Measurements from ENCODE around the gene HPCAL1. TPM values are rescaled to one million over a fixed set of nuclear protein-coding genes. Genes with fewer than 3 reads are reported as not detected.

Gene HPCAL1
- total and polyA plus RNA-seq, 2 donors (not counting 3 experiments of a cell fraction or from before 2014, with no cell fraction given): 56.5 to 77.4 TPM

- CTCF ChIA-PET: interaction anchor here (0.7 to 10.5 kb wide), 9 partner anchors 15 to 361 kb away, joined by 3 to 565 read pairs (median 5); no protein-coding TSS in a partner anchor
- DNase-seq (ENCODE audit: low read depth, low spot score) (peak; percentile 17), FAIRE-seq (no peak)
- no peaks in the 10 kb centered on the region for H3K9me3 ChIP-seq (replicated peaks; ENCODE audit: control insufficient read depth, insufficient read depth, low read length)
- H3K36me3 ChIP-seq (ENCODE audit: control insufficient read depth in 2 of 2, extremely low read depth in 1 of 2, insufficient read depth in 2 of 2, low read length in 2 of 2): no peaks in the 10 kb centered on the region
- no peaks in the 10 kb centered on the region for H3K79me2 ChIP-seq (ENCODE audit: control insufficient read depth, insufficient read depth, low read length)
- H3K9ac ChIP-seq (replicated peaks; ENCODE audit: extremely low read depth, insufficient read depth, low read length): no peak overlapping the region
- no peaks in the 10 kb centered on the region for H4K20me1 ChIP-seq (replicated peaks; ENCODE audit: control insufficient read depth, extremely low read depth, insufficient read depth, low read length)
- H3K27me3 ChIP-seq (ENCODE audit: control insufficient read depth in 2 of 2, insufficient read depth in 2 of 2, low read length in 2 of 2): no peaks in the 10 kb centered on the region
- dilution Hi-C loops (cut with MboI; ENCODE audit: extremely low pct_ligation_motif_present, low sequenced_read_pairs) (no loop called here), intact Hi-C loops (cut with micrococcal nuclease) (no loop called here)
- no peaks in the 10 kb centered on the region for H3K9me1 ChIP-seq (replicated peaks; ENCODE audit: control insufficient read depth, extremely low read depth, insufficient read depth, low read length)
- peak; percentile 19 for TF ChIP-seq POLR2A (IDR thresholded peaks at IDR 0.05; ENCODE audit: low read depth, low read length)
- TF ChIP-seq GATA2 (IDR thresholded peaks at IDR 0.05; ENCODE audit: insufficient read depth, insufficient read length, low read depth, low read length): no peak
- peak overlapping the region; percentile 36 for H2AFZ ChIP-seq (ENCODE audit: low read depth, low read length)
- no TSS peak for BruUV-seq (replicated peaks)
- H3K4me3 ChIP-seq (replicated peaks in 1 of 3; ENCODE audit: insufficient read depth in 1 of 3, low read depth in 1 of 3, low read length in 3 of 3): peak overlapping the region in 1 of 3 experiments; percentile 46
- no peak overlapping the region for H3K4me2 ChIP-seq (ENCODE audit: insufficient read depth, low read length)
- POLR2A ChIA-PET: no interaction called here
- H3K4me1 ChIP-seq (ENCODE audit: control insufficient read depth, extremely low read depth, insufficient read depth, low read length): no peaks in the 10 kb centered on the region
- H3K27ac ChIP-seq (ENCODE audit: insufficient read depth, low read depth, low read length): no peak overlapping the region
These were observed 129.8 kb downstream of the HPCAL1 start for GRCh38 chr2:10432311-10433181.

- Histone ChIP-seq H3K9ac (replicated peaks; ENCODE audit: extremely low read depth, insufficient read depth, low read length) (no peak overlapping the region), H3K4me3 (replicated peaks in 1 of 3; ENCODE audit: insufficient read depth in 1 of 3, low read depth in 1 of 3, low read length in 3 of 3) (no peak overlapping the region), H3K4me1 (ENCODE audit: control insufficient read depth, extremely low read depth, insufficient read depth, low read length) (no peaks in the 10 kb centered on the region), H3K27me3 (ENCODE audit: control insufficient read depth in 2 of 2, insufficient read depth in 2 of 2, low read length in 2 of 2) (no peaks in the 10 kb centered on the region), H4K20me1 (replicated peaks; ENCODE audit: control insufficient read depth, extremely low read depth, insufficient read depth, low read length) (no peaks in the 10 kb centered on the region), H3K4me2 (ENCODE audit: insufficient read depth, low read length) (no peak overlapping the region), H2AFZ (ENCODE audit: low read depth, low read length) (no peak overlapping the region), H3K9me1 (replicated peaks; ENCODE audit: control insufficient read depth, extremely low read depth, insufficient read depth, low read length) (no peaks in the 10 kb centered on the region), H3K9me3 (replicated peaks; ENCODE audit: control insufficient read depth, insufficient read depth, low read length) (no peaks in the 10 kb centered on the region), H3K27ac (ENCODE audit: insufficient read depth, low read depth, low read length) (no peak overlapping the region), H3K36me3 (ENCODE audit: control insufficient read depth in 2 of 2, extremely low read depth in 1 of 2, insufficient read depth in 2 of 2, low read length in 2 of 2) (no peaks in the 10 kb centered on the region), H3K79me2 (ENCODE audit: control insufficient read depth, insufficient read depth, low read length) (no peaks in the 10 kb centered on the region)
- DNase-seq (ENCODE audit: low read depth, low spot score) (no peak), FAIRE-seq (no peak)
- dilution Hi-C loops (cut with MboI; ENCODE audit: extremely low pct_ligation_motif_present, low sequenced_read_pairs): no loop called here
- ChIA-PET CTCF (interaction anchor here (0.9 to 10.5 kb wide), 11 partner anchors 12 to 663 kb away, joined by 3 to 565 read pairs (median 6); partner anchors contain the start of gene HPCAL1), POLR2A (no interaction called here)
- BruUV-seq (replicated peaks): no TSS peak
- intact Hi-C loops (cut with micrococcal nuclease): no loop called here
- TF ChIP-seq CTCF (IDR thresholded peaks at IDR 0.05; ENCODE audit: extremely low read depth in 1 of 2, insufficient read depth in 1 of 2, low read depth in 1 of 2, low read length in 2 of 2): no peak
These were observed 130.7 kb downstream of the HPCAL1 start for GRCh38 chr2:10433264-10433946.

Measured in endothelial cell of umbilical vein (primary cell).